ENCODE measurements around the gene EMC8. TPM values are rescaled to one million over a fixed set of nuclear protein-coding genes. Genes with fewer than 3 reads are reported as not detected.

Gene EMC8
- total and polyA plus RNA-seq, 4 donors = 12.0 to 12.4 (median 12.2) TPM

DNA sequence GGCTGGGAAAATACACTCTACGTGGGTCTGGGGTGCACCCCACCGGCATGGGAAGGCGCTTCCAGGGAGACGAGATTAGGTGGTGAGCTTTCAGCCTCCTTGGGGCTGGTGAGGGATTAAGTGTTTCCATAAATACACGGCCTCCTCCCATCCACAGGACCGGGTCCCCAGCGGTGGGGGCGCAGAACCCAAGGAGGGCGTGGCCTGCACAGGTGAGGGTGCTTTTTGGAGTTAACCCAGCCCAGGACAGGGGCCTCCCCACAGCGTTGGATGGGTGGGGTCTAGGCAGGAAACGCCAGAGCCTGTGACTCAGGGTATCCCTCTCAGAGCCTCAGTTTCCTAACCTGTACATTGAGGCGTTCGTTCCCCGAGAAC, 49.6 kb downstream of the EMC8 start:
- no peaks in the 10 kb centered on the region for H3K9me3 ChIP-seq (ENCODE audit: control insufficient read depth in 4 of 4, low read length in 3 of 4)
- no peaks in the 10 kb centered on the region for H3K27me3 ChIP-seq (ENCODE audit: control insufficient read depth in 4 of 4, insufficient read depth in 4 of 4, low read length in 3 of 4)
- no peak for DNase-seq (ENCODE audit: low spot score)
- TF ChIP-seq, protein P1, sequence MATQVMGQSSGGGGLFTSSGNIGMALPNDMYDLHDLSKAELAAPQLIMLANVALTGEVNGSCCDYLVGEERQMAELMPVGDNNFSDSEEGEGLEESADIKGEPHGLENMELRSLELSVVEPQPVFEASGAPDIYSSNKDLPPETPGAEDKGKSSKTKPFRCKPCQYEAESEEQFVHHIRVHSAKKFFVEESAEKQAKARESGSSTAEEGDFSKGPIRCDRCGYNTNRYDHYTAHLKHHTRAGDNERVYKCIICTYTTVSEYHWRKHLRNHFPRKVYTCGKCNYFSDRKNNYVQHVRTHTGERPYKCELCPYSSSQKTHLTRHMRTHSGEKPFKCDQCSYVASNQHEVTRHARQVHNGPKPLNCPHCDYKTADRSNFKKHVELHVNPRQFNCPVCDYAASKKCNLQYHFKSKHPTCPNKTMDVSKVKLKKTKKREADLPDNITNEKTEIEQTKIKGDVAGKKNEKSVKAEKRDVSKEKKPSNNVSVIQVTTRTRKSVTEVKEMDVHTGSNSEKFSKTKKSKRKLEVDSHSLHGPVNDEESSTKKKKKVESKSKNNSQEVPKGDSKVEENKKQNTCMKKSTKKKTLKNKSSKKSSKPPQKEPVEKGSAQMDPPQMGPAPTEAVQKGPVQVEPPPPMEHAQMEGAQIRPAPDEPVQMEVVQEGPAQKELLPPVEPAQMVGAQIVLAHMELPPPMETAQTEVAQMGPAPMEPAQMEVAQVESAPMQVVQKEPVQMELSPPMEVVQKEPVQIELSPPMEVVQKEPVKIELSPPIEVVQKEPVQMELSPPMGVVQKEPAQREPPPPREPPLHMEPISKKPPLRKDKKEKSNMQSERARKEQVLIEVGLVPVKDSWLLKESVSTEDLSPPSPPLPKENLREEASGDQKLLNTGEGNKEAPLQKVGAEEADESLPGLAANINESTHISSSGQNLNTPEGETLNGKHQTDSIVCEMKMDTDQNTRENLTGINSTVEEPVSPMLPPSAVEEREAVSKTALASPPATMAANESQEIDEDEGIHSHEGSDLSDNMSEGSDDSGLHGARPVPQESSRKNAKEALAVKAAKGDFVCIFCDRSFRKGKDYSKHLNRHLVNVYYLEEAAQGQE (IDR thresholded peaks at IDR 0.05) = no peak
- TF ChIP-seq HNF4A (conservative IDR thresholded peaks at IDR 0.05) (no peak), SP1 (IDR thresholded peaks at IDR 0.05) (no peak), TAF1 (conservative IDR thresholded peaks at IDR 0.05) (no peak)
- H3K9ac ChIP-seq (ENCODE audit: low read depth in 1 of 2, low read length in 2 of 2) = no peak overlapping the region
- no peaks in the 10 kb centered on the region for H3K36me3 ChIP-seq (ENCODE audit: control insufficient read depth in 4 of 4, insufficient read depth in 3 of 4, low read depth in 1 of 4, low read length in 3 of 4)
- 52% methylated on average over 14 of the region's 14 CpGs for WGBS
- H3K4me3 ChIP-seq (ENCODE audit: low read depth in 1 of 3, low read length in 3 of 3) = no peak overlapping the region
- peaks cover 3 to 12% (median 8%) of the 10 kb centered on the region in 4 donors for H3K4me1 ChIP-seq (ENCODE audit: control insufficient read depth in 4 of 4, insufficient read depth in 4 of 4, low read length in 3 of 4)
- H3K27ac ChIP-seq (ENCODE audit: low read depth in 1 of 2, low read length in 2 of 2) = no peak overlapping the region

DNA sequence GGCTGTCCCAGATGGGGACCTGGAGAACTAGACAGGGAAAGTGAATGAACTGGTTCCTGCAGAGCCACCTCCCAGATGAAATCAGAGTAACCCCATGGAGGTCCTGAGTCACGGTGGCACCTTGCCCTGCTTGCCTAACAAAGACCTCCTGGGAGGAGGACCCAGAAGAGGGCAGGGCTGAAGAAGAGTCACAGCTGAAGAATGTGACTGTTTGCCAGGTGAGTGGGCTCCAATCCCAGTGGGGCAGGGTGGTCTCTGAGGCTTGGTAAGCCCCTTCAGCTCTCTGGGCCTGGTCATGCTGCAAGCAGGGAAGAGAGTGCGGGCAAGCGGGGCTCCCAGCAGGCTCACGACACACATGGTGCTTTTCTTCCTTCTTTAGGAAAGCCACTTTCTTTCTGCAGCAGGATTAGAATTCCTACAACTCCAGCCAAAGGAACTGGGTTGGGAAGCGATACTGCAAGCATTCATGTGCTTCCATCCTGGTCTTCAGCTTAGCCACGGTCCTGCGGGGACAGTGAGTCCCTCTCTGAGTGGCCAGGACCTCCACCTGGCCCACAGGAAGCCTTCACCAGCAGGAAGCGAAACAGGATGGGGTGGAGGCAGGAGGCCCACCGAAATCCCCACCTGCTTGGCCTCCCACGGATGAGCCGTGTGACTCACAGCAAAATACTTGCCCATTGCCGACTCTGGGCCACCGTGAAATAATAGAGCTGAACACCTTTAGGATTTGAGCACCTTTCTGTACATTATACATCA, 52.7 kb downstream of the EMC8 start:
- TF ChIP-seq TAF1 (conservative IDR thresholded peaks at IDR 0.05) (no peak), JUND (IDR thresholded peaks at IDR 0.05) (no peak), GABPA (IDR thresholded peaks at IDR 0.05 in 1 of 2, conservative IDR thresholded peaks at IDR 0.05 in 1 of 2) (no peak), SP1 (IDR thresholded peaks at IDR 0.05) (no peak), HNF4G (IDR thresholded peaks at IDR 0.05) (no peak), YY1 (IDR thresholded peaks at IDR 0.05) (no peak), NR2F2 (IDR thresholded peaks at IDR 0.05) (no peak)
- TF ChIP-seq, protein P2, sequence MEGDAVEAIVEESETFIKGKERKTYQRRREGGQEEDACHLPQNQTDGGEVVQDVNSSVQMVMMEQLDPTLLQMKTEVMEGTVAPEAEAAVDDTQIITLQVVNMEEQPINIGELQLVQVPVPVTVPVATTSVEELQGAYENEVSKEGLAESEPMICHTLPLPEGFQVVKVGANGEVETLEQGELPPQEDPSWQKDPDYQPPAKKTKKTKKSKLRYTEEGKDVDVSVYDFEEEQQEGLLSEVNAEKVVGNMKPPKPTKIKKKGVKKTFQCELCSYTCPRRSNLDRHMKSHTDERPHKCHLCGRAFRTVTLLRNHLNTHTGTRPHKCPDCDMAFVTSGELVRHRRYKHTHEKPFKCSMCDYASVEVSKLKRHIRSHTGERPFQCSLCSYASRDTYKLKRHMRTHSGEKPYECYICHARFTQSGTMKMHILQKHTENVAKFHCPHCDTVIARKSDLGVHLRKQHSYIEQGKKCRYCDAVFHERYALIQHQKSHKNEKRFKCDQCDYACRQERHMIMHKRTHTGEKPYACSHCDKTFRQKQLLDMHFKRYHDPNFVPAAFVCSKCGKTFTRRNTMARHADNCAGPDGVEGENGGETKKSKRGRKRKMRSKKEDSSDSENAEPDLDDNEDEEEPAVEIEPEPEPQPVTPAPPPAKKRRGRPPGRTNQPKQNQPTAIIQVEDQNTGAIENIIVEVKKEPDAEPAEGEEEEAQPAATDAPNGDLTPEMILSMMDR (IDR thresholded peaks at IDR 0.05; ENCODE audit: low read depth, low read length, missing input control) = no peak
- no peak overlapping the region for H3K9ac ChIP-seq (ENCODE audit: low read depth in 1 of 2, low read length in 2 of 2)
- H3K9me3 ChIP-seq (ENCODE audit: control insufficient read depth in 4 of 4, low read length in 3 of 4) = no peaks in the 10 kb centered on the region
- no peak overlapping the region for H3K27ac ChIP-seq (ENCODE audit: low read depth in 1 of 2, low read length in 2 of 2)
- peaks cover 3 to 12% (median 8%) of the 10 kb centered on the region in 4 donors for H3K4me1 ChIP-seq (ENCODE audit: control insufficient read depth in 4 of 4, insufficient read depth in 4 of 4, low read length in 3 of 4)
- no peaks in the 10 kb centered on the region for H3K27me3 ChIP-seq (ENCODE audit: control insufficient read depth in 4 of 4, insufficient read depth in 4 of 4, low read length in 3 of 4)
- no peak for DNase-seq (ENCODE audit: low spot score)
- no peaks in the 10 kb centered on the region for H3K36me3 ChIP-seq (ENCODE audit: control insufficient read depth in 4 of 4, insufficient read depth in 3 of 4, low read depth in 1 of 4, low read length in 3 of 4)
- WGBS = 88% methylated on average over 13 of the region's 13 CpGs
- no peak overlapping the region for H3K4me3 ChIP-seq (ENCODE audit: low read depth in 1 of 3, low read length in 3 of 3)

DNA sequence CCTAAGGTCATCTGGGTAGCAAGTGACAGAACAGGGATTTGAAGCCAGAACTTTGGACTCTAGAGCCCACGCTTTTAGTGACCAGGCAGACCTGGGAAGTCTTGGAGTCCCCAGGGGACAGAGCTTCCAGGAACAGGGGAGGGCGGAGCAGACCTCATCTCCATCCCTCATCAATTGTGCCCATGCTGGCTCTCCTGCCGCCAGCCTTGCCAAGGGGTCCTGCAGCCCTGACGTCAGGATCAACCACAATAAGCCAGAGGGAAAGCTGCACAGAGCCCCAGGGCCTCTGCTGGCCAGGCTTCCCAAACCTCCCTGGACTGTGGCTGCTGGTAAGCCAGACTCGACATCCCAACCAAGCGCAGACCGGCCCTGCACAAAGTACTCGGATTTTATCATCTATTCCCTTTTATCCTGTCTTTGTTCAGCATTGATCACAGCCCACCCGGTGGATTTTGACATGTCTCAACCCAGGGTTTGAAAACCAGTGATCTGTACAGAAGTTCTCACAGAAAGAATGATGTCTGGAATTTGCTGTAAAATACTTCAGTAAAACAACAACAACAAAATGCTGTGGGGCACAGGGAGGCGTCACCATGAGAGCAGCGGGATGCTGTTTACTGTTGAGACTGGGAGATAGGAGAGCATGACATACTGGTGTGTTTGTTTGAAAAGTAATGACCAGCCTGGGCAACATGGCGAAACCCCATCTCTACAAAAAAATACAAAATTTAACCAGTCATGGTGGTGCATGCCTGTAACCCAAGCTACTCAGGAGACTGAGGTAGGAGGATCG, 60.2 kb downstream of the EMC8 start:
- H3K27me3 ChIP-seq (ENCODE audit: control insufficient read depth in 4 of 4, insufficient read depth in 4 of 4, low read length in 3 of 4) = no peaks in the 10 kb centered on the region
- H3K27ac ChIP-seq (ENCODE audit: low read depth in 1 of 2, low read length in 2 of 2) = no peak overlapping the region
- H3K36me3 ChIP-seq (ENCODE audit: control insufficient read depth in 4 of 4, insufficient read depth in 3 of 4, low read depth in 1 of 4, low read length in 3 of 4) = no peaks in the 10 kb centered on the region
- WGBS = 65% methylated on average over 13 of the region's 13 CpGs
- no peaks in the 10 kb centered on the region for H3K4me1 ChIP-seq (ENCODE audit: control insufficient read depth in 4 of 4, insufficient read depth in 4 of 4, low read length in 3 of 4)
- no peaks in the 10 kb centered on the region for H3K9me3 ChIP-seq (ENCODE audit: control insufficient read depth in 4 of 4, low read length in 3 of 4)
- no peak for DNase-seq (ENCODE audit: low spot score)
- no peak overlapping the region for H3K4me3 ChIP-seq (ENCODE audit: low read depth in 1 of 3, low read length in 3 of 3)
- H3K9ac ChIP-seq (ENCODE audit: low read depth in 1 of 2, low read length in 2 of 2) = no peak overlapping the region
- TF ChIP-seq GABPA (IDR thresholded peaks at IDR 0.05 in 1 of 2, conservative IDR thresholded peaks at IDR 0.05 in 1 of 2) (no peak), EGR1 (IDR thresholded peaks at IDR 0.05; ENCODE audit: low read depth in 2 of 2) (no peak), FOXA2 (IDR thresholded peaks at IDR 0.05) (no peak), NR2F2 (IDR thresholded peaks at IDR 0.05) (no peak), YY1 (IDR thresholded peaks at IDR 0.05) (no peak), RAD21 (IDR thresholded peaks at IDR 0.05) (no peak), SP1 (IDR thresholded peaks at IDR 0.05) (no peak)
- TF ChIP-seq, protein P3, sequence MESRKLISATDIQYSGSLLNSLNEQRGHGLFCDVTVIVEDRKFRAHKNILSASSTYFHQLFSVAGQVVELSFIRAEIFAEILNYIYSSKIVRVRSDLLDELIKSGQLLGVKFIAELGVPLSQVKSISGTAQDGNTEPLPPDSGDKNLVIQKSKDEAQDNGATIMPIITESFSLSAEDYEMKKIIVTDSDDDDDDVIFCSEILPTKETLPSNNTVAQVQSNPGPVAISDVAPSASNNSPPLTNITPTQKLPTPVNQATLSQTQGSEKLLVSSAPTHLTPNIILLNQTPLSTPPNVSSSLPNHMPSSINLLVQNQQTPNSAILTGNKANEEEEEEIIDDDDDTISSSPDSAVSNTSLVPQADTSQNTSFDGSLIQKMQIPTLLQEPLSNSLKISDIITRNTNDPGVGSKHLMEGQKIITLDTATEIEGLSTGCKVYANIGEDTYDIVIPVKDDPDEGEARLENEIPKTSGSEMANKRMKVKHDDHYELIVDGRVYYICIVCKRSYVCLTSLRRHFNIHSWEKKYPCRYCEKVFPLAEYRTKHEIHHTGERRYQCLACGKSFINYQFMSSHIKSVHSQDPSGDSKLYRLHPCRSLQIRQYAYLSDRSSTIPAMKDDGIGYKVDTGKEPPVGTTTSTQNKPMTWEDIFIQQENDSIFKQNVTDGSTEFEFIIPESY (IDR thresholded peaks at IDR 0.05) = no peak
- TF ChIP-seq, protein P1 (IDR thresholded peaks at IDR 0.05) = no peak

Measured in liver (tissue), 9 donors.